ENCODE results near the gene CCND2.

Gene CCND2

DNA sequence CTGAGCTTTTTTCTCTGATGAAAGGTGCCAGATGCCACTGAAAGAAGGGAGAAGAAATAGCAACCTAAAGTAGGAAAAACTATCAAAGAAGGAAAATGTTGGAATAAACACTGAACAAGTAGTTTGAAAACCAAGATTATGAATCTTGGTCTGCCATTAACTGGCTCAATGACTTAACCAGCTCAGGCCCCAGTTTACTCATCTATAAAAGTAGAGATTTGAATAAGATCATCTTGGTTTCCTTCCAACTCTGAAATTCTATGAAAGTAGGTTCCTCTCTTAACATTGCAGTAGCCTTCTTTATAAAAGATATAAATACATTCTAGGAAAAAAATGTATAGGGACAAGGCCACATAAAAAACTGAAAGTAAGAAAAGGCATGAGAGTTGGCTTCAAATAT lies 16.1 kb upstream of the CCND2 start:
- no peak for DNase-seq

DNA sequence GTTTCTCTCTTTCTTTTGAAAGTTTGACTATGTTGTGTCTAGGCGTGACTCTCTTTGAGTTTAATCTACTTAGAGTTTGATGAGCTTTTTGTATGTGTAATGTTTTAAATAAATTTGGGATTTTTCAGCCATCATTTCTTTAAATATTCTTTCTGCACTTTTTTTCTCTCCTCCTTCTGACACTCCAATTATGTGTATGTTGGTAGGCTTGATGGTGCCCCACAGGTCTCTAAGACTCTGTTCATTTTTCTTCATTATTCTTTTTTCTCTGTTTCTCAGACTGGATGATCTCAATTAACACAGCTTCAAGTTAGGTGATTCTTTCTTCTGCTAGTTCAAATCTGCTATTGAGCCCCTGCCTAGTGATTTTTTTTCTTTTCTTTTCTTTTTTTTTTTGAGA lies 14.5 kb upstream of the CCND2 start:
- DNase-seq = no peak

DNA sequence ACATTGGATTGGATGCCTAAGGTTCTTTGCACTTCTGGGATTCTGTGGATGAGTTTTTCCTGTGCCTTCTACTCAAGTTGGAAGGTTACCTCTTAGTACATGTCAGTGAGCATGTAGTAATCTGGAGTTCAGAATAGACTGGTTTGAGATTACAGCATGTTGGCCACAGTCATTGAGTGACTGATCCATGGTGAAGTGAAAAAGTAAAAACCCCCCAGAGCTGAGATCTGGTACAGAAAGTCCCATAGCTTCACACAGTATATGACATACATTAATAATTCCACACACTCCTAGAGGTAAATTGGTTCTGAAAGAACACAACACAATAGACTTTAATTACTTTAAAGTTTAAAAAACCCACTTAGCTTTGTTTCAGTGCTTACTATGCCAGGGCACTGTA lies 11.9 kb upstream of the CCND2 start:
- DNase-seq = peak; percentile 4

DNA sequence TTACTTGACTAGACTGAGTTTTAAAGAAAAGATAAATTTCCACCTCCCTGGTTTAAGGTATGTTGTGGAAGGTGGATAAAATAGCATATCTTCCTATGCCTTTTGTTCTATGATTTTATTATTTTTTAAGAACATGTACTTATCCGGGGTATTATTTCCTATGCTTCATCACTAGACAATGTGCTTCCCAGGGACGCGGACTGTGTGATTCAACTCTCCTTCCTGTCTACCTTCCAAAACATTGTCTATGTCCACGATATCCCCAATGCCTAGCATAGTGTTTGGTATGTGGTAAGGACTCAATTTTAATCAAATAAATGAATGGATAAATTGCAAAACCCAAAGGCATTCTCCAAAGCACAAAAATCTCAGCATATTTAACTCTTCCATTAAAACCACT lies 8.3 kb upstream of the CCND2 start:
- DNase-seq = peak; percentile 9

DNA sequence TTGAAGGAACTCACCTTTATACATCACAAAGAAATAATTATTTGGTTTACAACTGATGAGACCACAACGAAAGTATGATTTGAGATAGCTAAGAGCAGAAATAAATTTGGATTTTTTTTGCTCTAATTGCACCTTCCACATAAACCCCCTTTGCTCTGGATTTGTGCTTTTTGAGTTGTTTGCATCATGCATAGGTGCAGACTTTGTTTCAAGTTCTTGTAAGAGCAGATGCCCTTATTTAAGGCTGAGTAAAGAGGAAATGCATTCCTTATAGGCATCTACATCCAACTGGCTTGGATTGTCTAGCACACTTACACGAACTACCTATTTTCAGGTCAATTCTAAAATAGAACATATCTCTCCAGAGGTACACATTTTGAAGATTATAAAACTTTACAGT lies 6.6 kb upstream of the CCND2 start:
- DNase-seq = no peak

DNA sequence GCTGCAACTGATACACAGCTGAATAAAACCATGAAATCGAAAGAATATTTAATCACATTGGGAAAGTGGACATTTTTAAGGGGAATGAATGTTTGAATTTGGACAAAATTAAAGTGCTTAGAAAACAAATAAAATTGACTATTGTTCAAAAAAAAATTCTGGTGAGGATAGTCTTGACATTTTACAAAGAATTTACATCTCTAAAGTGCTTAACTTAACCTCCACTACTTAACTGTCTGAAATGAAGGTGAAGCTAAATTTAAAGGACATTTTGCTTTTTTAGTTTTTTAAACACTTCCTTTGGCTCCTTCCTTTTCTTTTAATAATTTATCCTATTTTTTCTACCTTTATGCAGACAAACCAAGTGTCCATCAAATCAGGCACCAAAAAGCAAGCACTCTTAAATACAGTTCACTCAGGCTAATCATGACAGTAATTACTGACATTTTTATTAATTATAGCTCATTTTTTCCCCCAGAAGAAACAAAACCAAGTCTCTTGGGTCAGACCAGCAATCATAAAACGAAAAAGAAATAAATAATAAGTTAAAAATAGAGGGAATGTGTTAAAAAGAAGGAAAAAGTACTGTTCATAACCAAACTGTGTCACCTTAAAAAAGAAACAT lies 5.7 kb upstream of the CCND2 start:
- no peak for DNase-seq

DNA sequence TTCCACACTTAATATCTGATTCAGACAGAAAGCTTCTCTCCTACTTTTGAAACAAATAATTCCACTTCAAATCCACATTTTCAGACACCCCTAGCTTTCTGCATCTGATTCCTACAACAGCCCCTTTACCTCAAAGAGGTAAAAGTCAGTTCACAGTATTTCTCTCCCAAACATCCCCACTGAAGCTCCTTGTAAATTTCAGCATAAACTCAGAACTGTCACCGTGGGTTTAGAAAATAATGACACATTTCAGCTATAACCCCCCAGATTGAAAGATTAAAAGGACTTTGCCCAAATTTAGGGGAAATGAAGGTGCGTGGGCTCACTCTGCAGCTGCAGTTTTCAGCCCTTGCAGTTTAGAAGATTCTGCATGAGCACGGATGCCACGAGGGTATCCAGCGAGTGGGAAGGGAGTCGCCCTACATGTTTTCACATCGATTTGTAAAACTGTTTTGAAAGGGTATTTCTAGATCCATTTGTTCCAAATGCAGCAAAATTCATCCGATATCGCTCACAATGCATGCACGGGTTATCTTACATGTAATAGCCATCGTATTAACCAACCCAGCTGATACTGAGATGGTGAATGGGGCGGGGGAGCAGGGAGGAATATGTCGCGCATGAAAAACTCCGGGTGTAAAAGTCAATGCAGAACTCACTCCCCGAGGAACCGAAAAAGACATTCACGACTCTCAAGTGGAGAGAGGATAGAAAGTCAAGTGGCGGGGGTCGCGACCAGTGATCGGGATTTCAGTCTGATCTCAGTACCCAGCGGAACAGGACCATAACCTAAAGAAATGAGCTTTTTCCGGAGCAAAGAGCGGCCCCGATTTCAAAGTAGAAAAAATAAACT lies 5.0 kb upstream of the CCND2 start:
- DNase-seq = peak; percentile 52

DNA sequence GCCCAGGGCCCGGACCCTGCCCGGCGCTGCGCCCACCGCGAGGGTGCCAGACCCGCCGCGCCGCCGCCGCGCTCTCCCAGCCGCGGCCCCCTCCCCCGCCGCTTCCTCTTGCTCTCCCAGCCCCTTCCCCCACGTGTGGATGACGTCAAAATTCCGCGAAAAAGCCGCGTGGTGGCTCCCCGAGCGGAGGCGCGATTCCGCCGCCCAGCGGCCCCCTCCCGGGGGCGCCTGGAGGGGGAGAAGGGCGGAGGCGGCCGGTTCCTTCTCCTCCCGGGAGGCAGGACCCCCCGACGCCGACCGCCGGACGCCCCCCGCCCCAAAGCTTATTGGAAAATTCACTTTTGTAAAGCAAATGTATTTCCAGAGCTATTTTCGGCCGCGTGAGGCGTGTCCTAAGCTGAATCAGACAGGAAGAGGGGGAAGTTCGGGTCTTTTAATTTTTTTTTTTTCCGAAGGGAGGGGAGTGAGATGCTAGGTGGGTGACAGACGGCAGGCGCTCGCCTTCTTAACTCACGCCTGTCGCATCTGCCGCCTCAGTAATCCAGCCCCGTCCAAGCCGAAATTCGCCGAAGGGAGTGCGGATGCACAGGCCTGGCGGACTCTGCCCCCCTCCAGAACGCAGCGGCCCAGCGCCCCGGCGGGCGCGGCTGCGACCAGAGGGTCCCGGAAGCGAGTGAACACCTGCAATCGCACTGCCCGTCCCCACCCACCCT lies 4.1 kb upstream of the CCND2 start:
- peak; percentile 92 for DNase-seq

DNA sequence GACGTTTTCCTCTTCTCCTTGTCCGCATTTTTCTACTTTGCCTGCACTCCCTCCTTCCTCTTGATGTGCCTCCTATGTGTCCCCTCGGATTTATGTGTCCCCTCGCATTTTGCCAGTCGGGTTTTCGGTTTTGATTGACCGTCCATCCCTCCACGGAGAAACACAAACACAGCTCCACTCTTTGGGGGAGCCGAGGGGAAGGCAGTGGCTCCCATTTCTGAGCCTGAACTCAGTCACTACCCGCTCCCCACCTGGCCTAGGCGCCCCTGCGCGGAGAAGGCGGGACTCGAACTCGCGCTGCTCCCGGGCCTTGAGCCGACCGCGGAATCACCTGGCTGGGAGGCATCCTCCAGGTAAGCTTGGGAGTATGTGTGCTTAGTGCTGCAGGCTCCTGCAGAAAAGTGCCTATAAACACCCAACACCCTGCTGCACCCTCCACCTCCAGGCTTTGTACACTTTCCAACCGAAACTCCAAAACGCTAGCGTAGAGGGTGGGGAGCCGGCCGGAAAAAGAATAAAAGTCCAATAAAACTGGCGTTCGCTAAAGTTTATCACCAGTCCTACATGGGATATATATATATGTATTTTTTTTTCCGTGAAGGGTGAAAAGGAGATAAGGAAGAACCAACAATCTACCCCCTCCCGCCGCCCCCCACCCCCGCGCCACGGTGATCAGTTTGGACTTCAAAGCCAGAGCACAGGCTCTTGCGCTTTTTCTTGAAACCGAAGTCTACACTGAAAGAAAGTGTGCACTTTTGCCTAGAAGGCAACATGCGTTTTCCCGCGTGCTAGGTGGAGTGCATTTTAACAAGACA lies 3.3 kb upstream of the CCND2 start:
- peak; percentile 50 for DNase-seq

DNA sequence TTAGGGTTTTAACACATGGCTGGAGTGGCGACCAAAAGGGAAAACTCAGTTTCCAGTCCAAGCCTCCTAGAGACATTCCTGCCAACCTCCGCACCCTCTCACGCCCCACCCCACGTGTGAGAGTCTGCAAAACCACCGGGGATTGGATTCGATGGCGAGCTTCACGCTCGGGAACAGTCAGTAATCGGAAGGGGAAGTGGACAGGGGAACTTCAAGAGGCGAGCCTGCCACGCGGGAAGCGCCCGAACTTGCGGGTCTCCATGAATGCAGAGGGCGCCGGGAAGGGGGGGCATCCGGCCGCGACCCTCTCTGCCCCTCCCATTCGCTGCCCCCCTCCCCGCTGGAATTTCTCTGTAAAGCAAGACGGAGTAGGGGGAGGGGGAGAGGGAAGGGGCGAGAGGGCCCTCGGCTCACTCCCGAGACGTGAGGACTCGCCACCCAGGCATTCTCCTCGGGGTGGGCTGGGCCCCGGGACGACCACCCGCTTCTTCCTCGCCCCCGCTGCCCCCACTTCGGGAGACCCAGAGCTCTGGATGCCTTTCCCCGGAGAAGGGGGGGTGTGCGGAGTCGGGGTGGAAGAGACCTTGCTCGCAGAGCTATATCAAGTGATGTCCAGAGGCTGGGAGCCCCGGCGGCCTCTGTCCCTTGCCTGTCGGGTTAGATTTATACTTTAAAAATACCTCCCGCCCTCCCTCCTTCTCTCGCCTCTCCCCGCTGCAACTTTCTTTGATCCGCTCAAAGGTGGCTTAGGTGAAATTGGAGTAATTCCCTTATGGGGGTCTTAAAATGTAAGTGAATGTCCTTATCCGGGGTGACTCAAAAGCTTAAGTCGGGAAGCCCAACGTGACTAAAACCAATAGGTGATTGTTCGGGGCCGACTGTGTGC lies 2.5 kb upstream of the CCND2 start:
- DNase-seq = peak; percentile 77

DNA sequence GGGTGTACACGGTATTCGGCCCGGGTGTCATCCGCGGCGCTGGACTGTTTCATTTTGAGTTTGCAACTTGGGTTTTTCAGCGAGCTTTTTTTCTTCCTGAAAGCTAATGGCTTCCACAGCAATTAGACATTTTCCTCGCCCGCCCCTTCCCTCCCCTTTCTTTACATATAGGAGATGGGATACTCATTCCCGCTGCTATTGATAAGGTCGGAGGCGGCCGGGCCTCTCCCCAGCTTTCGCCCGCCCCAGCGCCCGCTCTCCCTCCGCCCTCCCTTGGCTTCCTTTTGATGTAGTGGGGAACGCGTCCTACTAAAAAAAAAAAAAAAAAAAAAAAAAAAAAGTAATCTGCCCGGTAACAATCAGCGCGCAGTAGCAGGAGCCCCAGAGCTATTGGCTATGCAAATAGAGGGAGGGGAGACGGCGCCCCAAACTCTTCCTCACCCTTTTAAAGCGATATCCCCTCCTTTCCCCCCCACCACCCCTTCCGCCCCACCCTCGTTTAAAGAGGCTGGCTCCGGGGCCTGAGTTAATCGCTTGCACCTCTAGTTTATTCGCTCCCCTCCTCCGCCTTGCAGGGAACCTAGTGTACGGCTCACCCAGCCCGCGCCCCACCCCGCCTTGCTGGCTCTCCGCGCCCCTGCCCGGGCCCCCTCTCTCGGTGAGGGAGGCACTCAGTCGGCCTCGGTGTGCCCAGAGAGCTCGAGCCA lies 1.7 kb upstream of the CCND2 start:
- DNase-seq = peak; percentile 75

DNA sequence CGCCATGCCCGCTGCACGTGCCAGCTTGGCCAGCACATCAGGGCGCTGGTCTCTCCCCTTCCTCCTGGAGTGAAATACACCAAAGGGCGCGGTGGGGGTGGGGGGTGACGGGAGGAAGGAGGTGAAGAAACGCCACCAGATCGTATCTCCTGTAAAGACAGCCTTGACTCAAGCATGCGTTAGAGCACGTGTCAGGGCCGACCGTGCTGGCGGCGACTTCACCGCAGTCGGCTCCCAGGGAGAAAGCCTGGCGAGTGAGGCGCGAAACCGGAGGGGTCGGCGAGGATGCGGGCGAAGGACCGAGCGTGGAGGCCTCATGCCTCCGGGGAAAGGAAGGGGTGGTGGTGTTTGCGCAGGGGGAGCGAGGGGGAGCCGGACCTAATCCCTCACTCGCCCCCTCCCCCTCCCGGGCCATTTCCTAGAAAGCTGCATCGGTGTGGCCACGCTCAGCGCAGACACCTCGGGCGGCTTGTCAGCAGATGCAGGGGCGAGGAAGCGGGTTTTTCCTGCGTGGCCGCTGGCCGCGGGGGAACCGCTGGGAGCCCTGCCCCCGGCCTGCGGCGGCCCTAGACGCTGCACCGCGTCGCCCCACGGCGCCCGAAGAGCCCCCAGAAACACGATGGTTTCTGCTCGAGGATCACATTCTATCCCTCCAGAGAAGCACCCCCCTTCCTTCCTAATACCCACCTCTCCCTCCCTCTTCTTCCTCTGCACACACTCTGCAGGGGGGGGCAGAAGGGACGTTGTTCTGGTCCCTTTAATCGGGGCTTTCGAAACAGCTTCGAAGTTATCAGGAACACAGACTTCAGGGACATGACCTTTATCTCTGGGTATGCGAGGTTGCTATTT lies 914 bp upstream of the CCND2 start:
- DNase-seq = peak; percentile 87

DNA sequence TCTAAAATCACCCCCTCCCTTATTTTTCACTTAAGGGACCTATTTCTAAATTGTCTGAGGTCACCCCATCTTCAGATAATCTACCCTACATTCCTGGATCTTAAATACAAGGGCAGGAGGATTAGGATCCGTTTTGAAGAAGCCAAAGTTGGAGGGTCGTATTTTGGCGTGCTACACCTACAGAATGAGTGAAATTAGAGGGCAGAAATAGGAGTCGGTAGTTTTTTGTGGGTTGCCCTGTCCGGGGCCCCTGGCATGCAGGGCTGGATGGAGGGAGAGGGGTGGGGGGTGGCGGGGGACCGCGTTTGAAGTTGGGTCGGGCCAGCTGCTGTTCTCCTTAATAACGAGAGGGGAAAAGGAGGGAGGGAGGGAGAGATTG lies 300 bp upstream of the CCND2 start:
- no peak for DNase-seq

DNA sequence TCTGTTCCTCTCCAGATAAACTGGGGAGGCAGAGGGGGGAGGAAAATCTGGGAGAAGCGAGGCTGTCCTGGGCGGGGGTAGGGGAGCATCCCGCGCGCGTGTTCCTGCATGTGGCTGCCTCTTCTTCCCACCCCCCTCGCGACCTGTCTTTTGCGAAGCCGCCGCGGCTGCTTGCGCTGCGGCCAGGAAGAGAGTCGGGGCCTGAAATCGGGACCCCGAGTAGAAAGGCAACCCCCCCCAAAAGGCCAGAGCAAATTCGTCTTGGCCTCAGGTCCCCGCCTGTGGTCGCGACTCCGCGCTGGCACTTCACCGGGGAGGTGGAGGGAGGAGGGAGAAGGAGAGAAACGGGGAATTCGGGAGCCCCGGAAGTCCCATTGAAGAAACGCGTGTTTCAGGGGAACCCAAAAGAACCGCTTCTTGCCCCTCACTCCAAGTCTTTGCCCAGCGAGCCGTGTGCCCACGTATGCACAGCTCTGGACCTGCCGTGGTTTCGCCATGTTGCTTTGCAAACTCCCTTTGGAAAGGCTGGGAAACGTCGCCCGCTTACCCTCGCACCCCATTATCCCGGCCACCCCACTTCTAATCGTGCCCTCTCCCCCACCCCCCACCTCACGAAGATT lies 944 bp downstream of the CCND2 start:
- DNase-seq = no peak

DNA sequence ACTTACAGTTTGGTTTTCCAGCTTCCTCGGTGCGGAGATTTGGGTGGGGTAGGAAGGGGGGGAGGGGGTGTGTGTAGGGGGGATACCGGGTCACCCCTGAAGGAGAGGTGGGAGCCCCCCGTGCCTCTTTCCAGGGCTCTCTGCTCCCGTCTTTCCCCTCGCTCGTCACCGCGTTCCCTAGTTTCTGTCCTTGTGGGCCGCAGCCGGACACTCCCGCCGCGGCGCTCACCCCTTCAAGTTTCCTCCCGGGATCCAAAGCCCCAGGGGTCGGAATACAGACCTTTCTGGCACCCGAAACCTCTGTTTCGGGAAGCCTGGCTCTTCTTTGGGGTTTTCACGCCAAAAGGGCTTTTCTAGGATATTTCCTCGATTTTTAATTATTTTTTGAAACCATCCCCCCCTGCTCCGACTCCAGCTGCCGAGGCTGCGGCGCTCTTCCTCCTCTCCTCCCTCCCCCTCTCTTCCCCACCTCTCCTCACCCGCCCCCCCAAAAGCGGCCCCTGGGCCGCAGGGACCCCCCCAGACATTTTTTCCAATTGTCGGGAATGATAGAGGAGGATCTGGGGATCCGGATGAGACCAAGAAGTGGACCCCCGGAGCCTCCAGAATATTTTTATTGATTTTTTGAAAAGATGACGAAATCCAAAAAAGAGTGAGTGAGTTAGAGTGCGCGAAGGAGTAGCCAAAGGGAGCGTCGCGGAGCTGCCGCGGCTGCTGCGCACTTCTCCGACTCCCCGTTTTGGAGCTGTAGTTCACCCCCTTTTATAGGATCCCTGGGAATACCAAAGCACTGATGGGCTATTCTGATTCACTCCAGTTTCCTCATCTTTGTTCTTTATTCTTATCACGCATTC lies 1.7 kb downstream of the CCND2 start:
- DNase-seq = peak; percentile 55

DNA sequence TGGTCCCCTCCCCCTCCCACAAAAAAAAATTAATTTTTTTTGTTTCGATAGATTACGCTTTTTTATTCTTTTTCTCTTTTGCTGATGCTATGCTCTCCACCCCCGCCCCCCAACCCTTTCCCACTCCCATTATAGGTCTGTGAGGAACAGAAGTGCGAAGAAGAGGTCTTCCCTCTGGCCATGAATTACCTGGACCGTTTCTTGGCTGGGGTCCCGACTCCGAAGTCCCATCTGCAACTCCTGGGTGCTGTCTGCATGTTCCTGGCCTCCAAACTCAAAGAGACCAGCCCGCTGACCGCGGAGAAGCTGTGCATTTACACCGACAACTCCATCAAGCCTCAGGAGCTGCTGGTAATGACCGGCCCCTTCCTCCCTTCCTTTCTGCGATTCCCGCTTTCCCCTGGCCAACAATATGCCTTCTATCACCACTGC lies 2.3 kb downstream of the CCND2 start:
- peak; percentile 68 for DNase-seq

DNA sequence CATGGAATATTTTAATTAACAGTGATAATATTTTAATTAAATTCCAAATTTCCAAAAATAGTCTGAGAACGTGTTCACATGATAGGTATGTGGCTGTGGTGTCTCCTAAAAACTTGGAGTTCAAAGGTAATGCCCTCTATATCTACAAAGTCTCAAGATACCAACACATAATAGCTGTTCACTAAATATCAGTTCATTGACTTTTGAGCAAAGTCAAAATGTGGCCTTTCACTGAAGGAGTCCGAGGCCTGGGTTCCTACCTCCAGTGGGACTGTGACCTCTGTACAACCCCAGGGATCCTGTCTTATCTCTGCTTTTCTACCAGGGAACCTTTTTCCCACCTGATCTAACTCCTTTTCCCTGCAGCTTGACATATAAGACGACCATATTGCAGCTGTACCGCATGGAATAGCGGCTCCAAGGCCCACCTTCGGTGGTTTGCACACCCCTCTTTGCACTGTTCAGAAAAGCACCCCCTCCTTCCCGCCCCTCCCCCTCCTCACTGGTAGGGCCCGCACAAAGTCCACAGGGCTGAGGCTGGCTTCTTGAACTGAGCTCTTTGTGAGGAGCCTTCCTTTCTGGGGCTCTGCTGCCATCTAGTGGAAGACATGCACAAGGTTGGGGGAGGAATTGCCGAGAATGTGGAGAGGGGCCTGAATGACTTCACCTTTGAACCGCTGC lies 3.1 kb downstream of the CCND2 start:
- peak; percentile 98 for DNase-seq

DNA sequence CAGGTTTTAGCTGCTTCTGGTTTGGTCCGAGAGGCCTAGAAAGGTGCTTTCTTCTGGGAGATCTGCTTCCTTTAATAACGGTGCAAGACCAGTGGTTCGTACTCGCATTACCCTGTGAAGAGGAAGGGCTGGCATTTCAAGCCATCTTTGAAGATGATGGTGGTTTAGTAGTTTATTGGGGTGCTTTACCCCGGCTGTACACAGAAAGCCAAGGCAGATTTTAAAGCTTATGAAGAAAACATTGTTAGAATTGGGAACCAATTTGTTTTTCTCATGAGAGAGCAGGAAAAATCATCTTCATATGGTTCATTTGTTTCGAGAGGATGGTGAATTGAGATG lies 3.6 kb downstream of the CCND2 start:
- no peak for DNase-seq

All from islet precursor cell (in vitro differentiated cells).